Heart right ventricle (tissue), 16 donors: Measurements from ENCODE around the gene IRAK1BP1. TPM values are rescaled to one million over a fixed set of nuclear protein-coding genes. Genes with fewer than 3 reads are reported as not detected.

Experiments
- ATAC-seq, 8 donors: fragments of 200-7000 bp; cut with Tn5 transposase; one replicate each; pipeline ENCODE4 v1.9.1; 2020; ENCODE audit warnings: mild to moderate bottlenecking in 8 of 8, moderate library complexity in 8 of 8, moderate number of reproducible peaks in 1 of 8
- DNase-seq, 2 donors: peaks; one replicate each; pipeline ENCODE4 v3.0.0-alpha.2; 2020
- H3K27ac ChIP-seq, 10 donors: fragments of 200-600 bp; sonication (generic) in 2 of 10; one replicate each; pipeline versions ENCODE4 v1.5.0 to v1.8.0; 2020 to 2022; ENCODE audit warnings: mild to moderate bottlenecking in 3 of 10
- H3K27me3 ChIP-seq, 7 donors: fragments of 200-600 bp; one replicate each; pipeline ENCODE4 v1.8.0; 2021 to 2022; ENCODE audit warnings: mild to moderate bottlenecking in 2 of 7
- H3K36me3 ChIP-seq, 9 donors: fragments of 200-600 bp; sonication (generic) in 1 of 9; one replicate each; pipeline versions ENCODE4 v1.5.0 to v1.8.0; 2020 to 2022; ENCODE audit warnings: mild to moderate bottlenecking in 2 of 9
- H3K4me1 ChIP-seq, 9 donors: fragments of 200-600 bp; sonication (generic) in 1 of 9; one replicate each; pipeline versions ENCODE4 v1.5.0 to v1.8.0; 2020 to 2022; ENCODE audit warnings: mild to moderate bottlenecking in 4 of 9
- H3K4me3 ChIP-seq, 10 donors: fragments of 200-600 bp; sonication (generic) in 2 of 10; one replicate each; pipeline versions ENCODE4 v1.5.0 to v1.8.0; 2020 to 2022; ENCODE audit warnings: mild to moderate bottlenecking in 7 of 10, moderate library complexity in 2 of 10
- H3K9me3 ChIP-seq, 11 donors: fragments of 200-600 bp in 10 of 11; sonication (generic) in 2 of 11; one replicate each; pipeline versions ENCODE4 v1.5.0 to v1.8.0; 2013 to 2022; ENCODE audit warnings: mild to moderate bottlenecking in 2 of 11, control low read depth in 1 of 11, moderate library complexity in 1 of 11
- WGBS, 2 donors: extraction: QIAGEN DNeasy Blood & Tissue Kit; methylation state at CpG; one replicate each; pipeline ENCODE4 v1.1.7; 2013; ENCODE audit warnings: inconsistent platforms in 1 of 2; 5-methylcytosine and 5-hydroxymethylcytosine counted together
- intact Hi-C, 10 donors: fragments of 100-400 bp; cut with DNase I; formaldehyde crosslinking; loops; one replicate each; pipeline versions ENCODE4 v1.11.1 to v1.14.2; 2022
- polyA plus RNA-seq, 2 donors: library from polyadenylated mRNA; stranded (reverse); fragments of 200-250 nt; gene quantifications; one replicate each; pipeline ENCODE4 v1.2.3, GENCODE V29; 2013
- total RNA-seq, 10 donors: library from RNA; stranded (reverse); fragmentation: NEBNext Ultra II Directional in 3 of 10; extraction: Animal tissue kit (Norgen Biotek cat#: 25700) in 3 of 10; gene quantifications; one replicate each; pipeline versions ENCODE4 v1.2.1 to v1.2.4, GENCODE V29; 2021 to 2023
- TF ChIP-seq, protein P1 (sequence below), 9 donors: fragments of 200-600 bp; sonication (generic) in 2 of 9; IDR thresholded peaks; one replicate each; pipeline versions ENCODE4 v1.5.0 to v1.8.0; 2021 to 2022; ENCODE audit warnings: antibody characterized with exemption in 9 of 9, mild to moderate bottlenecking in 5 of 9, moderate library complexity in 1 of 9
- donor health status: Arrhythmogenic right ventricular cardiomyopathy.
- donor health status: ischemic (EF 13 %, LVEDD 7.1; RV severe dilation, severe dysfunction).
- donor health status: healthy with polysubstance abuse.
- donor health status: DM: no; HTN: yes; CAD: no.
- donor health status: DM: no; HTN: no; CAD: no.
- donor health status: ischemic (EF 25% LVEDD 6.9; RV normal size, moderate dysfunction).
- donor health status: ischemic (EF 25% LVEDD 5.7; RV mildly dilated, moderate dysfunction).
- donor health status: healthy.
- donor health status: DM: yes; HTN: yes; CAD: no.
- donor health status: Ischemic cardiomyopathy.
- donor health status: ischemic (EF 35%, LVEDD 5.7; RV mildly dilated, moderate dysfunction).
- donor health status: nonischemic (EF 11% LVEDD 7.7; RV severe dilation, severe dysfunction).
- donor health status: DM: yes; HTN: yes; CAD: no.
- donor health status: PGD.
- donor health status: ischemic (EF 29% LVEDD 5.4; RV normal size, mild dysfunction).
- donor health status: nonischemic (EF 23%, LVEDD 6.1; RV moderate dilation, normal function).

Gene IRAK1BP1
- total and polyA plus RNA-seq, 12 donors: 1.1 to 6.9 (median 3.2) TPM

DNA sequence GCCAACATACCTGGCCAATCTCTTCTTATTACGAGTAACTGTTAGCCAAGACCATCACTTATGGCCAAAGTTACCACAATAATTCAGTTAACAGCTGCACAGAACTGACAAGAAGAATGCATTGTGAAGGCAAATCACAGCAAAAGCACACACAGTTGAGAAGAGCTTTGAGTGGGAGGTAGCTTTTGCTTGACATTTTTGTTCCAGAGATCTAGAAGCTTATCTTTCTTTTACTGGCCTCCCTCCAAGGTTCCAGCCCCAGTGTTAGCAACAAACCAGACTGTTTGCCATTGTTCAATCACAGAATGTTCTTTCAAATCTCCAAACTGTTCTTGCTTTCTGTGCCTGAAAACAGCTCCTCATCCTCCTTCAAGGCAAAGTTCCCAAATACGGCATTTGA, 35.9 kb upstream of the IRAK1BP1 start:
- Histone ChIP-seq H3K27me3 (no peaks in the 10 kb centered on the region), H3K36me3 (no peaks in the 10 kb centered on the region), H3K27ac (no peak overlapping the region), H3K9me3 (no peaks in the 10 kb centered on the region), H3K4me1 (peaks cover 0 to 13% (median 0%) of the 10 kb centered on the region in 9 donors), H3K4me3 (no peak overlapping the region)
- TF ChIP-seq, protein P1, sequence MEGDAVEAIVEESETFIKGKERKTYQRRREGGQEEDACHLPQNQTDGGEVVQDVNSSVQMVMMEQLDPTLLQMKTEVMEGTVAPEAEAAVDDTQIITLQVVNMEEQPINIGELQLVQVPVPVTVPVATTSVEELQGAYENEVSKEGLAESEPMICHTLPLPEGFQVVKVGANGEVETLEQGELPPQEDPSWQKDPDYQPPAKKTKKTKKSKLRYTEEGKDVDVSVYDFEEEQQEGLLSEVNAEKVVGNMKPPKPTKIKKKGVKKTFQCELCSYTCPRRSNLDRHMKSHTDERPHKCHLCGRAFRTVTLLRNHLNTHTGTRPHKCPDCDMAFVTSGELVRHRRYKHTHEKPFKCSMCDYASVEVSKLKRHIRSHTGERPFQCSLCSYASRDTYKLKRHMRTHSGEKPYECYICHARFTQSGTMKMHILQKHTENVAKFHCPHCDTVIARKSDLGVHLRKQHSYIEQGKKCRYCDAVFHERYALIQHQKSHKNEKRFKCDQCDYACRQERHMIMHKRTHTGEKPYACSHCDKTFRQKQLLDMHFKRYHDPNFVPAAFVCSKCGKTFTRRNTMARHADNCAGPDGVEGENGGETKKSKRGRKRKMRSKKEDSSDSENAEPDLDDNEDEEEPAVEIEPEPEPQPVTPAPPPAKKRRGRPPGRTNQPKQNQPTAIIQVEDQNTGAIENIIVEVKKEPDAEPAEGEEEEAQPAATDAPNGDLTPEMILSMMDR (IDR thresholded peaks at IDR 0.05): no peak
- WGBS, 2 donors: 23 to 25% methylated on average over 2 of the region's 2 CpGs
- peak in 1 of 2 donors; percentile 7 for DNase-seq
- intact Hi-C loops: no loop called here
- ATAC-seq: peak in 5 of 8 donors; percentile 26 to 88 (median 47)

DNA sequence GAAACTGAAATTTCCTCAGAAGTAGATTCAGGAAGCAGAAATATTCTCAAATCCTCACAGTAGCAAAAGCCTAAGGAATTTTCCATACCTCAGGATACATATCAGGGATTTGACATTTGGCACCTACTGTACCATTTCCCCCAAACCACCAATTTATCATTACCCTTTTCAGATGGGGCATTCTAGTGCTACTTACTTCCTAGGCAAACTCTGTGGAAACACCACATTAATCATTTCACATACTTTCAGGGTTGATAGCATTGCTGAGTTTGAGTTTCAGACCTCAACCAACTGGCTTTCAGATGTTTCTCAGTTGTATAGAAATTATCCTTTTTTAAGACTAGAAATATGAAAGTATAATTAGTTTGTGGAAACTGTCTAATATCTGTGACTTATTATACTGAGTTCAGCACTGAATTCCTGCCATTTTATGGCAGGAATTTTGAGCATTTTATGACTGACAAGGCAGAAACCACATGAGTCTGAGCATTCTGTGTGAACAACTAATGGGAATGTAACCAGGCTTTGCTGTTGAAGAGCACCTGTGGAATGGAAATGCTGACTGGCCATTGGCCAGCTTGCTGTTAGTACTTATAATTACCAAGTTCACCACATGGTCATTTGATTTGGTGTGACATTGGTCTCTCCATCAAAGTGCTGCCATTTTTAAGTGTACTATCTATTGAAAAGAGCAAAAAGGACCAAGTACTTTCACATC, 35.1 kb upstream of the IRAK1BP1 start:
- Histone ChIP-seq H3K36me3 (no peaks in the 10 kb centered on the region), H3K9me3 (no peaks in the 10 kb centered on the region), H3K4me1 (peaks cover 0 to 13% (median 0%) of the 10 kb centered on the region in 9 donors), H3K27ac (no peak overlapping the region), H3K27me3 (peaks cover 0 to 3% (median 0%) of the 10 kb centered on the region in 7 donors), H3K4me3 (no peak overlapping the region)
- no peak for DNase-seq
- intact Hi-C loops: no loop called here
- TF ChIP-seq, protein P1 (IDR thresholded peaks at IDR 0.05): no peak
- no peak for ATAC-seq

DNA sequence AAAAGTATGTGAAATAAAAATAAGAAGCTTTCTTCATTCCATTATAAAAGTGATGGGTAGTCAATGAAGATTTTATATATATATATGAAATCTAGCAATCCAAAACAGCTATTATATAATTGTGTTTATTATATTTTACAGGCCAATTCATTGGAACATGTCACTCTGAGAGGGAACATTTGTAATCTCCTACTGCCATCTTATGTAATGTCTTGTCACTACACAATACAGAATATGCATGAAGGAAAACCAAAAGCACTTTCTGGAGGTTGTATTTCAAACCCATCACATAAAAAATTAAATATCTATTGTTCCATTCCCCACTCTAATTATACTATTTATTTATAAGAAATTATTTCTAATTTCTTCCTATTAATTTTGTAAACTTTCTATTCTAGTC, 31.5 kb upstream of the IRAK1BP1 start:
- no peak for ATAC-seq
- TF ChIP-seq, protein P1 (IDR thresholded peaks at IDR 0.05): peak in 3 of 9 donors; percentile 10 to 49 (median 11)

DNA sequence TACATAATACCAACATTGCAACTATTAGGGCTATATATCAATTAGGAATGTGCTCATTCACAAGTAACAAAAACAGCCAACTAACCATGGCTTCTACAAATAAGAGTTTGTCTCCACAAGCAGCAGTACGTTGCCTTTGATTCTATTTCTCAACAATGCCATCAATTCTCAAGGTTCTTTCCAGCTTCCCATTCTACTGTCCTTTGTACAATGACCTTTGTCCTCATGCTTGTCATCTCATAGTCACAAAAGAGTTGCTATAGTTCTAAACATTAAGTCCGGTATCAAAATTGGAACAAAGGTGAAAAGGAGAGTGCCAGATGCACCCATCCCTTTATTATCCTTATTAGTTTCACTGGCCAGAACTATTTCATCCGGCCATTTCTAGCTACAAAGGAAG, 30.8 kb upstream of the IRAK1BP1 start:
- Histone ChIP-seq H3K27ac (no peak overlapping the region), H3K4me1 (peaks cover 0 to 12% (median 0%) of the 10 kb centered on the region in 9 donors), H3K9me3 (peaks cover 0 to 3% (median 0%) of the 10 kb centered on the region in 11 donors), H3K4me3 (no peak overlapping the region), H3K36me3 (no peaks in the 10 kb centered on the region), H3K27me3 (peaks cover 0 to 3% (median 0%) of the 10 kb centered on the region in 7 donors)
- no peak for DNase-seq
- intact Hi-C loops: no loop called here
- ATAC-seq: no peak
- TF ChIP-seq, protein P1 (IDR thresholded peaks at IDR 0.05): no peak
- 69 to 80% methylated on average over 3 of the region's 3 CpGs for WGBS, 2 donors

More for the DNA sequence above, 31.5 kb upstream of the IRAK1BP1 start:
- H3K9me3 ChIP-seq: peaks cover 0 to 3% (median 0%) of the 10 kb centered on the region in 11 donors
- intact Hi-C loops: no loop called here
- peaks cover 0 to 13% (median 0%) of the 10 kb centered on the region in 9 donors for H3K4me1 ChIP-seq
- peaks cover 0 to 3% (median 0%) of the 10 kb centered on the region in 7 donors for H3K27me3 ChIP-seq
- H3K36me3 ChIP-seq: no peaks in the 10 kb centered on the region
- DNase-seq: no peak
- no peak overlapping the region for H3K27ac ChIP-seq
- no peak overlapping the region for H3K4me3 ChIP-seq
